ENCODE measurements around the gene TSHZ2.

- TF ChIP-seq CTCF (conservative IDR thresholded peaks at IDR 0.05 in 1 of 2, IDR thresholded peaks at IDR 0.05 in 1 of 2; ENCODE audit: extremely low read depth in 1 of 2, insufficient read depth in 1 of 2, low read depth in 1 of 2, low read length in 2 of 2) (no peak), EZH2 (IDR thresholded peaks at IDR 0.05; ENCODE audit: borderline replicate concordance, low read length) (no peak)
Measured at GRCh38 chr20:53231061-53231460, 258.9 kb downstream of the TSHZ2 start.
